Glutamatergic neuron (in vitro differentiated cells): ENCODE data around the gene MICAL3. TPM values are rescaled to one million over a fixed set of nuclear protein-coding genes. Genes with fewer than 3 reads are reported as not detected.
"Not testable (repeated sequence)": the region's sequence is repeated elsewhere in the genome, so short reads cannot be mapped to it uniquely, and the experiment has no call there.

Experiments
- DNase-seq: peaks from one replicate; pipeline ENCODE4 v3.0.0; 2022
- H3K27ac Mint-ChIP-seq: one replicate; pipeline ENCODE4 v1.8.0; 2020; ENCODE audit warnings: mild to moderate bottlenecking, mixed read lengths, inconsistent platforms; ENCODE audit not compliant: unreplicated experiment
- H3K27me3 Mint-ChIP-seq: one replicate; pipeline ENCODE4 v1.8.0; 2020; ENCODE audit warnings: mild to moderate bottlenecking, moderate library complexity, mixed read lengths, inconsistent platforms; ENCODE audit not compliant: unreplicated experiment
- H3K36me3 Mint-ChIP-seq: one replicate; pipeline ENCODE4 v1.8.0; 2020; ENCODE audit warnings: mild to moderate bottlenecking, mixed read lengths, inconsistent platforms; ENCODE audit not compliant: unreplicated experiment
- H3K4me1 Mint-ChIP-seq: one replicate; pipeline ENCODE4 v1.8.0; 2020; ENCODE audit warnings: mild to moderate bottlenecking, low read depth, mixed read lengths, inconsistent platforms; ENCODE audit not compliant: unreplicated experiment
- H3K4me3 Mint-ChIP-seq: one replicate; pipeline ENCODE4 v1.8.0; 2020; ENCODE audit warnings: mild to moderate bottlenecking, mixed read lengths, inconsistent platforms; ENCODE audit not compliant: unreplicated experiment
- H3K9me3 Mint-ChIP-seq: one replicate; pipeline ENCODE4 v1.8.0; 2020; ENCODE audit warnings: mild to moderate bottlenecking, moderate library complexity, mixed read lengths, inconsistent platforms; ENCODE audit not compliant: unreplicated experiment
- CTCF ChIP-seq: fragments of 200-600 bp; sonication (generic); IDR thresholded peaks from one replicate; pipeline ENCODE4 v1.5.0; 2021; ENCODE audit not compliant: partially characterized antibody, unreplicated experiment
- total RNA-seq: library from RNA; stranded (reverse); fragmentation: NEBNext Ultra II Directional; extraction: Animal tissue kit (Norgen Biotek cat#: 25700); gene quantifications from one replicate; pipeline ENCODE4 v1.2.1, GENCODE V29; 2021; ENCODE audit not compliant: unreplicated experiment

Gene MICAL3
- total RNA-seq, 1 donor from 2014 or later: 132 TPM

- peak; percentile 76 for DNase-seq
- Mint-ChIP-seq H3K4me1 (peaks cover 15% of the 10 kb centered on the region), H3K27me3 (peaks cover 20% of the 10 kb centered on the region), H3K27ac (peak overlapping the region; percentile 91), H3K36me3 (no peaks in the 10 kb centered on the region), H3K4me3 (peak overlapping the region; percentile 99), H3K9me3 (peaks cover 3% of the 10 kb centered on the region)
- no peak for TF ChIP-seq CTCF
These were observed 669 bp downstream of the MICAL3 start for GRCh38 chr22:18023509-18024275.

- Mint-ChIP-seq H3K9me3 (peaks cover 3% of the 10 kb centered on the region), H3K27me3 (peaks cover 20% of the 10 kb centered on the region), H3K4me3 (peak overlapping the region; percentile 99), H3K27ac (peak overlapping the region; percentile 1), H3K36me3 (no peaks in the 10 kb centered on the region), H3K4me1 (peaks cover 15% of the 10 kb centered on the region)
- TF ChIP-seq CTCF: no peak
- no peak for DNase-seq
These were observed 1.5 kb downstream of the MICAL3 start for GRCh38 chr22:18022876-18023275.

GRCh38 chr22:18021431-18021830 lies 2.9 kb downstream of the MICAL3 start:
- DNase-seq: no peak
- Mint-ChIP-seq H3K4me1 (peaks cover 15% of the 10 kb centered on the region), H3K36me3 (no peaks in the 10 kb centered on the region), H3K27me3 (peaks cover 18% of the 10 kb centered on the region), H3K9me3 (peaks cover 3% of the 10 kb centered on the region), H3K27ac (no peak overlapping the region), H3K4me3 (no peak overlapping the region)
- no peak for TF ChIP-seq CTCF

- not testable (repeated sequence) for H3K4me3 Mint-ChIP-seq, DNase-seq, H3K9me3 Mint-ChIP-seq, H3K36me3 Mint-ChIP-seq, H3K27ac Mint-ChIP-seq
- Mint-ChIP-seq H3K4me1 (peaks cover 15% of the 10 kb centered on the region), H3K27me3 (peaks cover 16% of the 10 kb centered on the region)
These were observed 3.6 kb downstream of the MICAL3 start for GRCh38 chr22:18020743-18021142.

GRCh38 chr22:18013947-18014346 lies 10.4 kb downstream of the MICAL3 start:
- Mint-ChIP-seq H3K4me1 (peaks cover 9% of the 10 kb centered on the region), H3K27me3 (peaks cover 2% of the 10 kb centered on the region), H3K4me3 (no peak overlapping the region), H3K36me3 (peaks cover 5% of the 10 kb centered on the region), H3K9me3 (peaks cover 6% of the 10 kb centered on the region), H3K27ac (peak overlapping the region; percentile 43)
- TF ChIP-seq CTCF: no peak
- no peak for DNase-seq
